DMS153 treated with DMSO at 0.1 percent for 48 hours (cell line): ENCODE data around the gene CLDN12.
"Not testable (repeated sequence)": the region's sequence is repeated elsewhere in the genome, so short reads cannot be mapped to it uniquely, and the experiment has no call there.

Experiments used
- DNase-seq: peaks from one replicate; lab custom pipeline; 2025; ENCODE audit not compliant: unreplicated experiment; lab: John Stamatoyannopoulos, UW

The CLDN12 gene

DNA sequence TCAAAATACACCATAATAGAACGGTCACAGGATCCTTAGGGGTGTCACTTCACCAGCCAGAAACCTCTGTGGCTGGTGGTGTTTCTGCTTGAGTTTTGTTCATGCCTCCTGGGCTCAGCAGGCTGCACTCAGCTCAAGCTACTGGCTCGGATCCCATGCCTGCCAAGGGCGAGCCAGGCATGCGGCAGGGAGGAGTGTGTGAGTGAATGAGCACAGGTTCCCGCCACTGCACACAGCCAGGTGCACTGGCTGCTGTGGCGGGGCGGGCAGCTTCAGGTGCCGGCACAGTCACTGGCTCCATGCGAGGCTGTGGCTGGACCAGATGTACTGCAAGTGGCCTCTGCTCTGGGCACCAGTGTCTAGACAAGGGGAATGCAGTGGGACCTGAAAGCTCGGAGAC, 29.5 kb downstream of the CLDN12 start:
- no peak for DNase-seq

DNA sequence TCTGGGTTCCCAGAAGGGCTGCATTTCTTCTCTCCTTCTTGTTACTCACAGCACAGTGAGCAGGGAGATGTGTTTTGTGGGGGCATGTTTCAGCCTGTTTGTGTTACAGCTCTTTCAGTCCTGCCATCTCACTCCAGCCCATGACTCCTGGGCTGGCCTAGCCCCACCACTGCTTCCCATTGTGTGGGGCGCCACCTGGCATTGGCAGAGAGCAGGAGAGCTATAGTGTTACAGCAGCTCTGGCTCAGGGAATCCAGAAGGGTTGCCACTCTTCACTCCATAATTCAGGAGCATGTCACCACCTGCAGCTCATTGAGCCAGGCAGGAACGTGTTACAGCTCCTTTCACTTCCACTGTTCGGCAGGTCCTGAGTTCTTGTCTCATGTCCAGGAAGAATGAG, 30.0 kb downstream of the CLDN12 start:
- no peak for DNase-seq

DNA sequence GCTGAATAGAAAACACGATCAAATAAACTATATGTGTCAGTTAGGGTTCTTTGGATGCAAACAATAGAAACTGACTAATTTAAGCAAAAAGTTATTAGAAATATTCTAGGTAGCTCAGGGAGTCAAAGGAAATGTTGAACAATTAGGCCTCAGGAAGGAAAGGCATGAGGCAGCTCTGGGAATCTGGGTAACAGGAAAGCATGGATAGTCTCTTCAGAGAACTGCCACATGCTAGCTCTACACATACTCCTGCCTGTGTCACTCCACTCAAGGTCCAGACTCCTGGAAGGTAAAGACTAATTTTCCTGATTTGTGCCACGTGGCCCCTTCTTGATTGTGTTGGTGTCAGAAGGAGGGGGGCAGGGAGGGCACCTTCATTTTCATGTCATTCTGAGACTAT, 42.4 kb downstream of the CLDN12 start:
- no peak for DNase-seq

DNA sequence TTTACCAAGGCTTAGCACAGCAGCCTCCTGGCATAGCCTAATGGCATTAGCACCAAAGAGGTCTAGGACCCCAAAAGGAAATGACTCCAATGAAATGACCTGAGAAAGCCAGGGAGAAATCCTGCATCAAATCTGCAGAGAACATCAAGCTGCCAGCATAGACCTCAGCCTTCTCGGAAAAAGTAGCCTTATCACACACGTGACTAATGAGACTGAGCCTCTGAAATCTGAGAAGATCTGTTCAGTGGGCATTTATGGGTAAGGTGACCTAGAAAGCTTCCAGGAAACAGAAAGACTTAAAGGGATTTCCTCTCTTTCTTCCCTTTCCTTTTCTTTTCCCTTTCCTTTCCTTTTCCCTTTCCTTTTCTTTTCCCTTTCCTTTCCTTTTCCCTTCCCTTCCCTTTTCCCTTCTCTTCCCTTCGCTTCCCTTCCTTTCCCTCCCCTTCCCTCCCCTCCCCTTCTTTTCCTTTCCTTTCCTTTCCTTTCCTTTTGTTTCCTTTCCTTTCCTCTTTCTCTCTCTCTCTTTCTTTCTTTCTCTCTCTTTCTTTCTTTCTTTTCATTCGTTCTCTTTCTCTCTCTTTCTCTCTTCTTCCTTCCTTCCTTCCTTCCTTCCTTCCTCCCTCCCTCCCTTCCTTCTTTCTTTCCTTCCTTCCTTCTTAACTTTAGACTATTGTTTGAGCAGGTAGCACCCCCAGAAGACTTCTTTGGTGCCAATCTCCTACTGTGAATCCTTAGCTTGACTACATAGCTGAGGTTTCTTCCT, 43.1 kb downstream of the CLDN12 start:
- no peak for DNase-seq

DNA sequence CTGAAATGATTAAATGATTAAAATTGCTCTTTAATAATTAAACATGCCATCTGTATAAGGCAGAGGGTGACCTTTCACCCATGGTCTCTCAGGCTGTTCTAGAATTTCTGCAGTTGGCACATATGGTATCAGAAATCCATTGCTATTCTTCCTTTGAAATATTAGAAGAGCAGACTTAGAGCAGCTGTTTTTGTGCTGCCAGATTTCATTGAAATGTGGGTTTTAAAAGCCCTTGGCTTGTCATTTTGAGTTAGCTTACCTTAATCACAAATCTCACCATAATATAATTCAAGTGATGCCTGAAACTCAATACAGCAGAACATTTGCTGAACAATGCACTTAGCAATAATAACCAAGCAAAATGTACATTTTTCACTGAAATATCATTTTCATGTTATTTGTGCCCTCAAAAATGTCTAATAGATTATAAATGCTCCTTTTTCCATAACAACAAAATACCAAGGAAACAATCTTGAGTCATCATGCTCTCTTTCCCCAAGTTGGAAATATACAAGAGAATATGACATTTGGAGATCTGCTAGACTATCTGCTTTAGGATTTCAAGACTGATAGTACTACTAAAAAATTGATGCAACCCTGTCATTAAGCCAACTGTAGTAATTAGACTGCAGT, 50.1 kb downstream of the CLDN12 start:
- DNase-seq, result no peak

DNA sequence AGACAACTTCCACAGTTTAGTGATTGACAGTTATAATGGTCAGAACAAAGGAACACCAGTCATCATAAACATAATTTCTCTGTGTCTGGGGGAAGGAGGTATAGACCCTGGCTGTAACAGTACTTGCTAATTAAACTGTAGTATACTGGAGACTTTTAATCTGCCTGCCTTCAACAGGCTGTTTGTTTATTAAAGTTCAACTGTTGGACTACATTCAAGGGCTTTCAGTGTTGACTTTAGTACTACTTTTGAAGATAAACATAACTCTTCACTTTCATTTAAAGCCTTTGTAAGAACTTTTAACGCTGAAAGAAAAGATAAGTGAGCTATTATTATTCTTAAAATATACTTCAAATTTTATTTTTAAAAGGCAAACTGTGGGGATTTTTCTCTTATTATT, 50.7 kb downstream of the CLDN12 start:
- DNase-seq, result no peak

DNA sequence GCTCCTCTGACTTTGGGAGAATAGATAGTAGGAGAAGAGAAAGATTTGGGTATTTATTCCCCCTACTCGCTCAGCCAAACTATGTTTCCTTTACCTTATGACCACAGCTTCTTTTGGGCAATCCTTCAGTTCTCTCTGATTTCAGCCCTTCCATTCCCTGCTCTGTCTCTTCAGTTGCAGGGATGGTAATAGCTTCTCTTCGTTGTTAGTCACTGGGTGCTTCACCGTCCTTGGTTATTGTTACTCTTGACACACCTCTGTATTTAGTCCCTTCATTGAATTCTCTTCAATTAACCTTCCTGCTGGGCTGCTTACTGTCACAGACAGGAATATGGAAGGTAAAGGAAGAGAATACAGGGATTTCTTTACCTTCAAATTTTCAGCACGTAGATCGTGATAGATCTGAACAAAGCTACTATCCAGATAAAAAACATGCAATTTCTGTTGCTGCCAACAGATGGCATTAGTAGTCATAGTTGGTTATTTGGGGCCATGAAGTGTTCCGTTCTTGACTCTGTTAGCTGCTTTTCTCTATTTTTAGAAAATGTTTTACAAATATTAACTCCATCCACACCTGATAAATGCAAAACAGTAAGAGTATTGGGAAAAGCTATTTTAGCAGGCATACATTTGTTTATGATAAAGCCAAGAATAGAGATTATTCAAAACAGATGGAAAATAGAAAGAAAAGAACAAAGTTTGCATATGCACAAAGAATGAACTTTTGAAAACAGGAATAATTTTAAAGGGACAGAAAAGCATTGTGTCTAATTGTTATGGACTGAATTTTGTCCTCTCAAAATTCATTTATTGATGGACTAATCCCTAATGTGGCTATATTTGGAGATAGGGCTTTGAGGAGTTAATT, 52.1 kb downstream of the CLDN12 start:
- DNase-seq, result peak; percentile 49

DNA sequence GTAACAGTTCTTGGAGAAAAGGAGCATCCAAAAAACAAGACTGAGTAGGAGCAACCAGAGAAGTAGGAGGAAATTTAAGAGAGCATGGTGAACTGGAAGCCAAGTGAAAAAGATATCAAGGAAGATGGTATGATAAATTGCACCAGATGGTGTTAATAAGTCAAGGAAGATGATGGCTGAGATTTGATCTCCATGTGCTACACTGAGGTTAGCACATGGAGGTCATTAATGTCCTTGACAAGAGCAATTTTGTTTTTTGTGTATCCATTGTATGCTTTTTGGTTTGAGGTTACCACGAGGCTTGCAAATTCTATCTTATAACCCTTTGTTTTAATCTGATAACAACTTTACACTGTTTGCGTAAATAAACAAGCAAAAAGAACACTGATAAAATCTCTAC, 54.8 kb downstream of the CLDN12 start:
- DNase-seq, result no peak

DNA sequence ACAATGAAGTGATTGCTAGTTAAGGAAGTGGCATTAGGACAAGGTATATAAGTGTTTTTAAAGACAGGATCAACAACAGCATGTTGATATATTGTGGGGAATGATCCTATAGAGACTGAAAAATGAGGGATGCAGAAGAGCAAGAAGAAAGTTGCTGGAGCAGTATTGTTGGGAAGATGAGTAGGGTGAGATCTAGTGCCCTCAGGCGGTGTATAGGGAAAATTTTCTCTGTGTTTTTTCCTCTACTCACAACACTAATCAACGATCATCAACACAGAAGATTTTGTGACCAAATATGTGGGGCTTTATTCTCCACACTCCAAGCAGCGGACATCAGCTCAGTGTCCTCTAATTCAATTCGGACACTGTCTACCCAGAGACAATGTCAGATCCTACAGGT, 56.6 kb downstream of the CLDN12 start:
- DNase-seq, result no peak

DNA sequence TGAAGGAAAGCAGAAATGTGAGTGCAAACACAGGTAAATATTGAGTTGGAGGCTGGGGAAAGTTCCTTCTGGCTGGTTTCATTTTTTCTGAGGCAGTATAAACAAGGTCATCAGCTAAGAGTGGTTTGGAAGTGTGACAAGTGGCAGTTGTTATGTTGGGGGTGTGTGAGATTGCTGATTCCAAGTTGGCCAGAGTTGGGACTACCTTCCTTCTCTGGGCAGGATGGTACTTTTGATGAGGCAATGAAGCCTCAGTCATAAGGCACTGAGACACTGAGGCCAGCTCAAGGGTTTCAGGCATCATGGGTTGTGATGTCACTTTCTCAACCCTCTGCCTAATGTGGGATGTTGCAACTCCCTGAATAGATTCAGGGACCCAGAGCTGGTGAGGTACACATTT, 58.0 kb downstream of the CLDN12 start:
- no peak for DNase-seq

DNA sequence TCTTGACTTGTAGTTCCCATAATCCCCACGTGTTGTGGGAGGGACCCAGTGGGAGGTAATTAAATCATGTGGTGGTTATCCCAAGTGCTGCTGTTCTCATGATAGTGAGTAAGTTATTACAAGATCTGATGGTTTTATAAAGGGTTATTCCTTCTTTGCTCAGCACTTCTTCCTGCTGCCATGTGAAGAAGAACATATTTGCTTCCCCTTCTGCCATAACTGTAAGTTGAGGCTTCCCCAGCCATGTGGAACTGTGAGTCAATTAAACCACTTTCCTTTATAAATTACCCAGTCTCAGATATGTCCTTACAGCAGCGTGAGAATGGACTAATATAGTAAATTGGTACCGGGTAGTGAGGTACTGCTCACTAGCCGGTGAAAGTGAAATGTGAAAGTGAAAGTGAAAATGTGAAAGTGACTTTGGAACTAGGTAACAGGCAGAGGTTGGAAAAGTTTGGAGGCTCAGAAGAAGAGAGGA, 59.9 kb downstream of the CLDN12 start:
- DNase-seq, result not testable (repeated sequence)
